IMR-90 (cell line): ENCODE measurements around the gene LRRC4C. TPM values are rescaled to one million over a fixed set of nuclear protein-coding genes. Genes with fewer than 3 reads are reported as not detected.

Experiments used
- ATAC-seq: fragments of 200-7000 bp; cut with Tn5 transposase; 2 replicates; pipeline ENCODE4 v1.9.1; 2020; ENCODE audit warnings: low read depth, mild to moderate bottlenecking, moderate library complexity
- BruUV-seq: library from RNA; stranded (reverse); fragments of 400-500 nt; replicated peaks from 2 replicates; lab custom pipeline; 2021; lab: Mats Ljungman, UMichigan
- CTCF ChIA-PET: fragments of 300-600 bp; formaldehyde crosslinking; extraction: SDS; loops from one replicate; lab custom pipeline; 2021; ENCODE audit warnings: antibody characterized with exemption; lab: Yijun Ruan, JAX
- POLR2A ChIA-PET: fragments of 300-600 bp; sonication (Branson Sonifier 250); formaldehyde crosslinking; loops from one replicate; lab custom pipeline; 2022; ENCODE audit warnings: antibody characterized with exemption; ENCODE audit not compliant: unreplicated experiment; lab: Charles Lee
- DNase-seq: peaks from one replicate; pipeline ENCODE4 v3.0.0; 2013
- H2AFZ ChIP-seq: replicated peaks from 2 replicates; pipeline ENCODE3; 2013; ENCODE audit warnings: low read length, mild to moderate bottlenecking; ENCODE audit not compliant: poor library complexity
- H2AK5ac ChIP-seq: 2 replicates; pipeline ENCODE4 v1.6.1; 2013; ENCODE audit warnings: low read depth, low read length, inconsistent platforms
- H2AK9ac ChIP-seq: replicated peaks from 2 replicates; pipeline ENCODE3; 2013; ENCODE audit warnings: mild to moderate bottlenecking, low read depth, low read length, moderate library complexity; ENCODE audit not compliant: poor library complexity
- H2BK120ac ChIP-seq: 2 replicates; pipeline ENCODE4 v1.6.1; 2013; ENCODE audit warnings: low read depth, low read length, inconsistent platforms
- H2BK15ac ChIP-seq: 3 replicates; pipeline ENCODE4 v1.6.1; 2013; ENCODE audit warnings: low read depth, low read length, inconsistent platforms
- H2BK20ac ChIP-seq: 2 replicates; pipeline ENCODE4 v1.6.1; 2013; ENCODE audit warnings: low read depth, mild to moderate bottlenecking, inconsistent platforms, low read length, moderate library complexity
- H2BK5ac ChIP-seq: 2 replicates; pipeline ENCODE4 v1.6.1; 2013; ENCODE audit warnings: mild to moderate bottlenecking, low read depth, low read length, inconsistent platforms; ENCODE audit not compliant: poor library complexity, severe bottlenecking
- H3K14ac ChIP-seq: replicated peaks from 2 replicates; pipeline ENCODE4 v1.6.1; 2013; ENCODE audit warnings: low read depth, low read length, inconsistent platforms
- H3K18ac ChIP-seq: 2 replicates; pipeline ENCODE4 v1.6.1; 2013; ENCODE audit warnings: low read depth, low read length, control low read depth
- H3K23ac ChIP-seq: 2 replicates; pipeline ENCODE4 v1.6.1; 2013; ENCODE audit warnings: low read depth, low read length, inconsistent platforms
- H3K27ac ChIP-seq: 2 replicates; pipeline ENCODE4 v1.5.1; 2013; ENCODE audit warnings: mild to moderate bottlenecking, control low read depth, low read length; ENCODE audit not compliant: insufficient read depth
- H3K27me3 ChIP-seq: 2 replicates; pipeline ENCODE4 v1.6.1; 2013; ENCODE audit warnings: low read length; ENCODE audit not compliant: control insufficient read depth, insufficient read depth
- H3K36me3 ChIP-seq: 2 replicates; pipeline ENCODE4 v1.6.1; 2013; ENCODE audit warnings: low read length, mixed read lengths; ENCODE audit not compliant: control insufficient read depth, insufficient read depth
- H3K4ac ChIP-seq: 2 replicates; pipeline ENCODE4 v1.6.1; 2013; ENCODE audit warnings: low read depth, low read length, inconsistent platforms
- H3K4me1 ChIP-seq: 2 replicates; pipeline ENCODE4 v1.6.1; 2013; ENCODE audit warnings: low read length, mixed read lengths; ENCODE audit not compliant: control insufficient read depth, insufficient read depth
- H3K4me2 ChIP-seq: 2 replicates; pipeline ENCODE4 v1.6.1; 2013; ENCODE audit warnings: low read depth, mild to moderate bottlenecking, control low read depth, low read length, moderate library complexity
- H3K4me3 ChIP-seq: 2 replicates; pipeline ENCODE4 v1.5.1; 2013; ENCODE audit warnings: low read depth, mild to moderate bottlenecking, control low read depth, low read length, moderate library complexity; ENCODE audit not compliant: insufficient read depth
- H3K56ac ChIP-seq: 2 replicates; pipeline ENCODE4 v1.6.1; 2013; ENCODE audit warnings: low read length, inconsistent platforms; ENCODE audit not compliant: insufficient read depth; ENCODE audit errors: extremely low read depth
- H3K79me1 ChIP-seq, 2 experiments: 2 replicates each; pipeline ENCODE4 v1.6.1; 2013; ENCODE audit warnings: low read length in 2 of 2, inconsistent platforms in 1 of 2, low read depth in 1 of 2
- H3K9ac ChIP-seq: 2 replicates; pipeline ENCODE4 v1.6.1; 2013; ENCODE audit warnings: low read depth, low read length, control low read depth
- H3K9me1 ChIP-seq: 2 replicates; pipeline ENCODE4 v1.6.1; 2013; ENCODE audit warnings: low read length, inconsistent platforms; ENCODE audit not compliant: insufficient read depth
- H3K9me3 ChIP-seq: 2 replicates; pipeline ENCODE4 v1.6.1; 2013; ENCODE audit warnings: low read length; ENCODE audit not compliant: control insufficient read depth, insufficient read depth
- H4K20me1 ChIP-seq: 2 replicates; pipeline ENCODE4 v1.6.1; 2013; ENCODE audit warnings: low read length, inconsistent platforms; ENCODE audit not compliant: insufficient read depth
- H4K5ac ChIP-seq: 2 replicates; pipeline ENCODE4 v1.6.1; 2013; ENCODE audit warnings: mild to moderate bottlenecking, low read depth, low read length, control low read depth
- H4K8ac ChIP-seq, 2 experiments: 2 replicates each; pipeline ENCODE4 v1.6.1; 2013; ENCODE audit warnings: low read depth in 2 of 2, low read length in 2 of 2, control low read depth in 1 of 2, inconsistent platforms in 1 of 2
- H4K91ac ChIP-seq: 2 replicates; pipeline ENCODE4 v1.6.1; 2013; ENCODE audit warnings: low read depth, low read length, inconsistent platforms; ENCODE audit not compliant: insufficient read depth
- CHD1 ChIP-seq: IDR thresholded peaks from 2 replicates; pipeline ENCODE4 v1.6.1; 2012; ENCODE audit warnings: low read depth, low read length, improper control_type of control experiment
- FOS ChIP-seq: fragments of 150-350 bp; IDR thresholded peaks from 2 replicates; pipeline ENCODE4 v1.6.1; 2016; ENCODE audit warnings: low read depth, low read length
- MXI1 ChIP-seq: IDR thresholded peaks from 2 replicates; pipeline ENCODE4 v1.6.1; 2012; ENCODE audit warnings: low read depth, mild to moderate bottlenecking, low read length, moderate library complexity, borderline replicate concordance
- NFE2L2 ChIP-seq: fragments of 150-350 bp; IDR thresholded peaks from 2 replicates; pipeline ENCODE4 v1.6.1; 2016; ENCODE audit warnings: low read depth, mild to moderate bottlenecking, low read length
- POLR2A ChIP-seq: IDR thresholded peaks from 2 replicates; pipeline ENCODE4 v1.6.1; 2012; ENCODE audit warnings: mild to moderate bottlenecking, low read depth, low read length
- RCOR1 ChIP-seq: IDR thresholded peaks from 2 replicates; pipeline ENCODE4 v1.6.1; 2012; ENCODE audit warnings: mild to moderate bottlenecking, low read length, improper control_type of control experiment; ENCODE audit not compliant: insufficient replicate concordance
- WGBS, 2 experiments: methylation state at CpG; one replicate each; pipeline versions ENCODE4 v1.1.5 to v1.1.7; 2013; ENCODE audit warnings: missing lambda C conversion rate in 2 of 2; ENCODE audit not compliant: insufficient read length in 1 of 2; ENCODE audit errors: extremely low coverage in 2 of 2; 5-methylcytosine and 5-hydroxymethylcytosine counted together
- dilution Hi-C: fragments of 300-500 bp; cut with HindIII; formaldehyde crosslinking; loops from one replicate; pipeline ENCODE4 v1.14.3; 2018; ENCODE audit warnings: low sequenced_read_pairs; ENCODE audit not compliant: unreplicated experiment
- in situ Hi-C: fragments of 300-500 bp; cut with MboI; formaldehyde crosslinking; loops from 3 replicates; pipeline ENCODE4 v1.14.3; 2019; ENCODE audit warnings: low sequenced_read_pairs, inconsistent platforms, mixed read lengths
- intact Hi-C: fragments of 100-400 bp; cut with micrococcal nuclease; formaldehyde crosslinking; loops from 2 replicates; pipeline ENCODE4 v1.10.0; 2022
- polyA plus RNA-seq, 3 experiments: library from polyadenylated mRNA; depleted of rRNA; stranded (reverse); fragments of >200 nt; gene quantifications; 2 replicates each; pipeline ENCODE4 v1.2.3, GENCODE V29; 2012; ENCODE audit warnings: low replicate concordance in 1 of 3
- total RNA-seq: library from RNA; depleted of rRNA; stranded (reverse); fragments of >200 nt; gene quantifications from 2 replicates; pipeline ENCODE4 v1.2.3, GENCODE V29; 2012

The LRRC4C gene
- total and polyA plus RNA-seq, 2 of the 4 experiments (the other 2 are of a cell fraction), result under 0.01 to 0.03 TPM

GRCh38 chr11:40393511-40393910 is 1065.9 kb downstream of the LRRC4C start:
- no peak for ATAC-seq
- H3K27me3 ChIP-seq, result no peaks in the 10 kb centered on the region
- dilution Hi-C loops, result no loop called here

More at GRCh38 chr11:40393511-40393910, 1065.9 kb downstream of the LRRC4C start:
- H4K91ac ChIP-seq, result no peak overlapping the region
- ChIA-PET CTCF (no interaction called here), POLR2A (no interaction called here)
- H2AFZ ChIP-seq, result no peak overlapping the region
- H3K56ac ChIP-seq, result no peak overlapping the region
- no peak overlapping the region for H4K8ac ChIP-seq
- WGBS, 2 experiments, result 100% methylated on average over 1 of the region's 3 CpGs; no CpG with 5 or more reads in 1 of the 2 experiments
- H3K27ac ChIP-seq, result no peak overlapping the region
- no peak for TF ChIP-seq RCOR1
- TF ChIP-seq MXI1, result no peak
- TF ChIP-seq POLR2A, result no peak
- no peak for TF ChIP-seq CHD1
- no peak for TF ChIP-seq NFE2L2
- no peak for TF ChIP-seq FOS
- no peak overlapping the region for H2AK9ac ChIP-seq
- BruUV-seq, result no TSS peak
- H3K4ac ChIP-seq, result no peak overlapping the region
- intact Hi-C loops (no loop called here), in situ Hi-C loops (no loop called here)
- no peak overlapping the region for H2AK5ac ChIP-seq
- H3K14ac ChIP-seq, result no peak overlapping the region
- H3K36me3 ChIP-seq, result no peaks in the 10 kb centered on the region
- no peak for DNase-seq
- H2BK20ac ChIP-seq, result no peak overlapping the region
- no peak overlapping the region for H3K4me3 ChIP-seq
- H3K9ac ChIP-seq, result no peak overlapping the region
- H3K23ac ChIP-seq, result no peak overlapping the region
- H4K5ac ChIP-seq, result no peak overlapping the region
- H2BK15ac ChIP-seq, result no peak overlapping the region
- no peaks in the 10 kb centered on the region for H3K9me1 ChIP-seq
- H2BK120ac ChIP-seq, result no peak overlapping the region
- no peaks in the 10 kb centered on the region for H4K20me1 ChIP-seq
- H3K4me1 ChIP-seq, result no peaks in the 10 kb centered on the region
- no peak overlapping the region for H2BK5ac ChIP-seq
- no peaks in the 10 kb centered on the region for H3K79me1 ChIP-seq
- H3K4me2 ChIP-seq, result no peak overlapping the region
- no peak overlapping the region for H3K18ac ChIP-seq
- H3K9me3 ChIP-seq, result no peaks in the 10 kb centered on the region
